Esophagus squamous epithelium (tissue), 5 donors: Measurements from ENCODE around the gene LSMEM2. TPM values are rescaled to one million over a fixed set of nuclear protein-coding genes. Genes with fewer than 3 reads are reported as not detected.
A peak's percentile ranks its signal among the peaks of the same experiment; 100 is the strongest.

Experiments
- DNase-seq: peaks from one replicate; lab custom pipeline; 2025; lab: John Stamatoyannopoulos, UW
- H3K27ac ChIP-seq, 4 donors: fragments of 200-600 bp; sonication (generic); one replicate each; pipeline ENCODE4 v1.5.1; 2016 to 2019; ENCODE audit warnings: mild to moderate bottlenecking in 1 of 4
- H3K27me3 ChIP-seq, 4 donors: fragments of 200-600 bp; sonication (generic); 1 replicate in 3 of 4; 2 replicates in 1 of 4; pipeline versions ENCODE4 v1.5.1 to v1.6.0; 2017 to 2021; ENCODE audit warnings: antibody characterized with exemption in 1 of 4
- H3K36me3 ChIP-seq, 3 donors: fragments of 200-600 bp; sonication (generic); one replicate each; pipeline ENCODE4 v1.5.1; 2016 to 2019
- H3K4me1 ChIP-seq, 3 donors: fragments of 200-600 bp; sonication (generic); one replicate each; pipeline ENCODE4 v1.5.1; 2017 to 2019
- H3K4me3 ChIP-seq, 4 donors: fragments of 200-600 bp; sonication (generic); 1 replicate in 3 of 4; 2 replicates in 1 of 4; pipeline ENCODE4 v1.5.1; 2016 to 2019; ENCODE audit warnings: mild to moderate bottlenecking in 2 of 4, moderate library complexity in 1 of 4
- H3K9me3 ChIP-seq, 3 donors: fragments of 200-600 bp; sonication (generic); one replicate each; pipeline ENCODE4 v1.5.1; 2016 to 2019
- CTCF ChIP-seq, 6 experiments: fragments of 450-650 bp in 4 of 6; fragments of 200-600 bp in 2 of 6; sonication (generic) in 2 of 6; IDR thresholded peaks; one replicate each; pipeline ENCODE4 v1.5.1; 2016 to 2019; ENCODE audit warnings: antibody characterized with exemption in 6 of 6, mild to moderate bottlenecking in 4 of 6, moderate library complexity in 4 of 6
- POLR2A ChIP-seq, 4 donors: fragments of 450-650 bp; IDR thresholded peaks; one replicate each; pipeline ENCODE4 v1.6.1; 2017; ENCODE audit warnings: antibody characterized with exemption in 4 of 4, mild to moderate bottlenecking in 4 of 4, moderate library complexity in 3 of 4
- WGBS, 2 donors: methylation state at CpG; one replicate each; pipeline ENCODE4 v1.1.5; 2018; 5-methylcytosine and 5-hydroxymethylcytosine counted together
- intact Hi-C: fragments of 100-400 bp; cut with DNase I; formaldehyde crosslinking; loops from one replicate; pipeline ENCODE4 v1.15.0; 2022
- total RNA-seq, 4 donors: library from RNA; depleted of rRNA; stranded (reverse); fragments of >200 nt; gene quantifications; one replicate each; pipeline ENCODE4 v1.1.0, GENCODE V29; 2016
- donor health status: DM: yes; HTN: yes; CAD: no.

LSMEM2 gene
- total RNA-seq, 4 donors from 2014 or later: not detected

DNA sequence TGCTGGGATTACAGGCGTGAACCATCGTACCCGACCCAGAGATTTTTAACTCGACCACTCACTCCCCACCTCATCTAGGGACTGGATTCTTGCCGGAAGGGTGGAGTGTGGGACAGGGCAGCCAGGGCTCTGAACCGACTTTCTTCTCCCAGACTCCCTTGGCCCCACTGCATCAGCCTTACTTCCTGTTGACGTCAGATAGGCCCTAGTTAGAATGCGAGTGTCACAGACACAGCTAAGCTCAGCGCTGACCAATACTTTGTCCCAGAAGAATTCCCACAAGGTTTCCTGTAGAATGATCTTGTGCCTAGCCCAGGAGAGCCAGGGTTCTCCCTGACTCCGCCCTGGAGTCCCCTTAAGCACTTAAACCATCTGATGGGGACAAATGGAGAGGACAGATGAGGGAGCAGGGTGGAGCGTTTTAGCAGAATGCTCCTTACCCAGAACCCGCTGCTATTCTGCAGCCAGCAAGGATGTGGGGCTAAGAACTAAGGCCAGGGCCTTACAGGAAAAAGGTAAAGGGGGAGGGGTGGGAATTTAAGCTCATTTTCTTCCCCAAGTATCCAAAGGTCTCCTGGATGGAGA is 54.9 kb downstream of the LSMEM2 start:
- no peaks in the 10 kb centered on the region for H3K9me3 ChIP-seq
- intact Hi-C loops: no loop called here
- TF ChIP-seq CTCF (IDR thresholded peaks at IDR 0.05) (no peak), POLR2A (IDR thresholded peaks at IDR 0.05) (no peak)
- H3K4me3 ChIP-seq: peak overlapping the region in 1 of 4 donors; percentile 12
- H3K36me3 ChIP-seq: peaks cover 24 to 47% (median 26%) of the 10 kb centered on the region in 3 donors
- WGBS, 2 donors: 42 to 73% methylated on average over 9 to 10 of the region's 12 CpGs
- peaks cover 48 to 70% (median 51%) of the 10 kb centered on the region in 3 donors for H3K4me1 ChIP-seq
- H3K27ac ChIP-seq: peak overlapping the region; percentile 96 to 100 (median 98)
- H3K27me3 ChIP-seq: no peaks in the 10 kb centered on the region
- no peak for DNase-seq

DNA sequence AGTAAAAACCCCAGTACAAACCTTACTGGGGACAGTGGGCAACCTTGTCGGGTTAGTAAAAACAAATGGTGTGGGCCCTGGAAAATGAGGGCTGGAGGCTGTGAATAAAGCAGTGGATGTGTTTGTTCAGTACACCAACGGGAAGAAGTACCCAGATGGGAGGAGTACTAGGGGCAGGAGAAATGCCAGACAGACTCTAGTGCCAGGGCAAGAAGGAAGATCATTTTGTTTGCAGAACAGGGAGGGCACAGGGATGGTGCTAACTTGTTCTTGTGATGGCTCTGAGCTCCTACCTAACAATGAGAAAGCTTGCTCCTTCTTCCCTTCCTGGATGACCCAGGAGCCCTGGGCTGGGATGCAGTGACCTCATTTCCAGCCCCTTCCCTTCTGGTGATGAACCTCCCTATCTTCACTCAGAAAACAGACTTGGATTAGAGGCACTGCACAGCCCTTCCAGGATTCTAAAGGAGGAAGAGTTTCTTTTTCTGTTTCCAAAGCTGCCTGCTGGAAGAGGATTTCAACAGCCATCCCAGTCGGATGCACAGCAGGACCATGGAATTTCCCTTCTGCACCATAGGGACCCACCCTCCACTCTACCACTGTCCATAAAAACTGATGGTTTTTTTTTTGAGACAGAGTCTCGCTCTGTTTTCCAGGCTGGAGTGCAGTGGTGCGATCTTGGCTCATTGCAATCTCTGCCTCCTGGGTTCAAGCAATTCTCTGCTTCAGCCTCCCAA is 55.6 kb downstream of the LSMEM2 start:
- WGBS, 2 donors: 37 to 53% methylated on average over 5 of the region's 5 CpGs
- intact Hi-C loops: no loop called here

DNA sequence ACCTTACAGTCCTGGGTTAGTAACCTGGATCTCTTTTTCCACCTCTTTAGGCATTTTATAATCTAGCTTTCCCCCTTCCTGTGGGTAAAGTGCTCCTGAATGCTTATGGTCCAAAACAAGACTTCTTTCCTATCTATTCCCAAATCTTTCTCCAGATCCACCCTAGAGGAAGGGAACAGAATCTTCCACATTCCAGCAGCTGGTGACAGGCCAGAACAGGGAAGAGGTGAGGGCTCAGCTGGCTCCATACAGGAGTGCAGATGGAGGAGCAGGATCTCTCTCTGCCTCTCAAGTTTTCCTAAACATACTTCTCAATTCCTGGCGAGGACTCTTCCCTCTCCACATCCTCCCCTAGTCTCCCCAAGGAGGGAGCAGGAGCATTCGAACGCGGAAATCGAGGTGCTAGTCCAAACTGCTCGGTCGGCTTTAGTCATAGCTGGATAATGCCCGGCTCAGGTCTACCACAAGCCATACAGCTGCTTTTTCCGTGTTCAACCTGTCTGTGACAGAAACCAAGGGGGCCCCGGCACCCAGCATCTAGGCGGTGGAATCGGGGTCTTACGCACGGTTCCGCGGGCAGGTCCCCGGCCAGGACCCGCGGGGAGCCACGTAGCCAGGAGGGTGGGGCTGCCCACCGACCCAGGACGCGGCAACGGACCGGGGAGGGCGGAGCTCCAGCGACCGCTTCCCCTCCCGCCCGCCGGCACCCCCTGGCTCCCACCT is 57.7 kb downstream of the LSMEM2 start:
- peaks cover 4 to 20% (median 8%) of the 10 kb centered on the region in 3 donors for H3K36me3 ChIP-seq
- no peak for DNase-seq
- H3K9me3 ChIP-seq: no peaks in the 10 kb centered on the region
- intact Hi-C loops: no loop called here
- WGBS, 2 donors: 0 to 1% methylated on average over 5 to 26 of the region's 31 CpGs
- H3K27ac ChIP-seq: peak overlapping the region; percentile 96 to 100 (median 98)
- H3K4me3 ChIP-seq: peak overlapping the region; percentile 64 to 93 (median 78)
- peaks cover 66 to 93% (median 67%) of the 10 kb centered on the region in 3 donors for H3K4me1 ChIP-seq
- TF ChIP-seq POLR2A (IDR thresholded peaks at IDR 0.05) (no peak), CTCF (IDR thresholded peaks at IDR 0.05) (peak in 1 of 6 experiments; percentile 5)
- no peaks in the 10 kb centered on the region for H3K27me3 ChIP-seq

More for the DNA sequence above, 55.6 kb downstream of the LSMEM2 start:
- TF ChIP-seq POLR2A (IDR thresholded peaks at IDR 0.05): no peak
- no peak for TF ChIP-seq CTCF (IDR thresholded peaks at IDR 0.05)
- no peak for DNase-seq
- Histone ChIP-seq H3K4me1 (peaks cover 48 to 72% (median 52%) of the 10 kb centered on the region in 3 donors), H3K4me3 (peak overlapping the region in 1 of 4 donors; percentile 12), H3K36me3 (peaks cover 22 to 42% (median 26%) of the 10 kb centered on the region in 3 donors), H3K27ac (peak overlapping the region; percentile 96 to 100 (median 98)), H3K9me3 (no peaks in the 10 kb centered on the region), H3K27me3 (no peaks in the 10 kb centered on the region)

- Histone ChIP-seq H3K4me1 (peaks cover 68 to 96% (median 70%) of the 10 kb centered on the region in 3 donors), H3K27me3 (no peaks in the 10 kb centered on the region), H3K4me3 (peak overlapping the region; percentile 64 to 93 (median 78)), H3K36me3 (peaks cover under 1 to 13% (median 1%) of the 10 kb centered on the region in 3 donors), H3K9me3 (no peaks in the 10 kb centered on the region), H3K27ac (peak overlapping the region; percentile 96 to 100 (median 98))
- TF ChIP-seq POLR2A (IDR thresholded peaks at IDR 0.05): peak in 3 of 4 donors; percentile 74 to 94 (median 77)
- no peak for TF ChIP-seq CTCF (IDR thresholded peaks at IDR 0.05)
- 0 to 2% methylated on average over 20 to 21 of the region's 79 CpGs for WGBS, 2 donors
- intact Hi-C loops: no loop called here
- peak; percentile 94 for DNase-seq
Observed at GRCh38 chr3:50337175-50337861, 58.4 kb downstream of the LSMEM2 start.

Other genes starting within 250 kb of the LSMEM2 start
- gene RBM5, start 190.2 kb upstream of the LSMEM2 start, total RNA-seq: 100 to 1,000 TPM in 2 of 4 donors, 10 to 100 TPM in 2; 60.1 to 197 (median 107) TPM
- 100 to 1,000 TPM in 3 of 4 donors, 10 to 100 TPM in 1; 56.8 to 146 (median 109) TPM for gene SEMA3F, start 123.8 kb upstream of the LSMEM2 start, total RNA-seq
- gene GNAT1, start 87.5 kb upstream of the LSMEM2 start, total RNA-seq: not detected
- not detected for gene SLC38A3, start 73.8 kb upstream of the LSMEM2 start, total RNA-seq
- gene GNAI2, start 42.9 kb upstream of the LSMEM2 start, total RNA-seq: 100 to 1,000 TPM in 2 of 4 donors, 10 to 100 TPM in 2; 39.8 to 122 (median 76.5) TPM
- gene SEMA3B, start 9.9 kb upstream of the LSMEM2 start, total RNA-seq: 1 to 10 TPM in 3 of 4 donors, under 1 TPM in 1; 0.70 to 8.2 (median 2.4) TPM
- 100 to 1,000 TPM in 1 of 4 donors, 10 to 100 TPM in 3; 49.0 to 100 (median 72.9) TPM for gene IFRD2, start 13.3 kb downstream of the LSMEM2 start, total RNA-seq
- 1 to 10 TPM; 5.3 to 7.9 (median 5.8) TPM for gene HYAL3, start 20.3 kb downstream of the LSMEM2 start, total RNA-seq
- 10 to 100 TPM in 1 of 4 donors, 1 to 10 TPM in 3; 6.0 to 16.2 (median 7.7) TPM for gene NAA80, start 20.3 kb downstream of the LSMEM2 start, total RNA-seq
- 1 to 10 TPM; 1.8 to 8.9 (median 4.8) TPM for gene HYAL1, start 24.5 kb downstream of the LSMEM2 start, total RNA-seq
- gene HYAL2, start 43.7 kb downstream of the LSMEM2 start, total RNA-seq: 10 to 100 TPM; 36.7 to 68.9 (median 51.5) TPM
- 10 to 100 TPM; 16.0 to 42.9 (median 27.4) TPM for gene TUSC2, start 49.1 kb downstream of the LSMEM2 start, total RNA-seq
- 10 to 100 TPM; 11.9 to 31.7 (median 24.9) TPM for gene RASSF1, start 61.7 kb downstream of the LSMEM2 start, total RNA-seq
- 1 to 10 TPM in 1 of 4 donors, not detected in 3; 1.1 TPM for gene ZMYND10, start 66.6 kb downstream of the LSMEM2 start, total RNA-seq
- gene NPRL2, start 71.7 kb downstream of the LSMEM2 start, total RNA-seq: 10 to 100 TPM; 10.4 to 21.2 (median 16.1) TPM
- 10 to 100 TPM; 18.1 to 21.9 (median 20.5) TPM for gene CYB561D2, start 71.8 kb downstream of the LSMEM2 start, total RNA-seq
- gene TMEM115, start 80.4 kb downstream of the LSMEM2 start, total RNA-seq: 10 to 100 TPM; 24.2 to 41.6 (median 30.6) TPM
- under 1 TPM in 3 of 4 donors, not detected in 1; 0.18 to 0.57 (median 0.35) TPM for gene CACNA2D2, start 224.5 kb downstream of the LSMEM2 start, total RNA-seq